NAMALWA (cell line): ENCODE data around the gene PLEKHF1.
"Not testable (repeated sequence)": the region's sequence is repeated elsewhere in the genome, so short reads cannot be mapped to it uniquely, and the experiment has no call there.

Experiments used
- DNase-seq: peaks from one replicate; pipeline ENCODE4 v3.0.0-alpha.2; 2015; ENCODE audit warnings: low spot score

Gene PLEKHF1

GRCh38 chr19:29702161-29702962, 37.1 kb downstream of the PLEKHF1 start:
- no peak for DNase-seq

GRCh38 chr19:29702963-29703320, 37.7 kb downstream of the PLEKHF1 start:
- no peak for DNase-seq

- no peak for DNase-seq
Measured at GRCh38 chr19:29704562-29705558, 39.6 kb downstream of the PLEKHF1 start.

- DNase-seq: no peak
Measured at GRCh38 chr19:29705706-29706105, 40.4 kb downstream of the PLEKHF1 start.

- DNase-seq: no peak
Measured at GRCh38 chr19:29706635-29707034, 41.4 kb downstream of the PLEKHF1 start.

GRCh38 chr19:29708554-29709439, 43.5 kb downstream of the PLEKHF1 start:
- no peak for DNase-seq

GRCh38 chr19:29709440-29709798, 44.2 kb downstream of the PLEKHF1 start:
- not testable (repeated sequence) for DNase-seq

GRCh38 chr19:29711584-29712132, 46.4 kb downstream of the PLEKHF1 start:
- DNase-seq: no peak

- no peak for DNase-seq
Measured at GRCh38 chr19:29712744-29713516, 47.7 kb downstream of the PLEKHF1 start.

GRCh38 chr19:29714371-29714952, 49.2 kb downstream of the PLEKHF1 start:
- no peak for DNase-seq

- peak; percentile 61 for DNase-seq
Measured at GRCh38 chr19:29714953-29715700, 49.9 kb downstream of the PLEKHF1 start, which contains the start of gene C19orf12. Gene C19orf12, minus strand, starts transcription at chr19:29715261. Its CDS starts 6,848 bp downstream, at chr19:29708413.

GRCh38 chr19:29715701-29716581, 50.7 kb downstream of the PLEKHF1 start:
- no peak for DNase-seq

GRCh38 chr19:29717051-29717450, 51.8 kb downstream of the PLEKHF1 start:
- no peak for DNase-seq

GRCh38 chr19:29724102-29724641, 58.9 kb downstream of the PLEKHF1 start:
- DNase-seq: no peak

- DNase-seq: no peak
Measured at GRCh38 chr19:29724746-29725145, 59.5 kb downstream of the PLEKHF1 start.
